ENCODE results near the gene NTNG2.
A peak's percentile ranks its signal among the peaks of the same experiment; 100 is the strongest.

Gene NTNG2

DNA sequence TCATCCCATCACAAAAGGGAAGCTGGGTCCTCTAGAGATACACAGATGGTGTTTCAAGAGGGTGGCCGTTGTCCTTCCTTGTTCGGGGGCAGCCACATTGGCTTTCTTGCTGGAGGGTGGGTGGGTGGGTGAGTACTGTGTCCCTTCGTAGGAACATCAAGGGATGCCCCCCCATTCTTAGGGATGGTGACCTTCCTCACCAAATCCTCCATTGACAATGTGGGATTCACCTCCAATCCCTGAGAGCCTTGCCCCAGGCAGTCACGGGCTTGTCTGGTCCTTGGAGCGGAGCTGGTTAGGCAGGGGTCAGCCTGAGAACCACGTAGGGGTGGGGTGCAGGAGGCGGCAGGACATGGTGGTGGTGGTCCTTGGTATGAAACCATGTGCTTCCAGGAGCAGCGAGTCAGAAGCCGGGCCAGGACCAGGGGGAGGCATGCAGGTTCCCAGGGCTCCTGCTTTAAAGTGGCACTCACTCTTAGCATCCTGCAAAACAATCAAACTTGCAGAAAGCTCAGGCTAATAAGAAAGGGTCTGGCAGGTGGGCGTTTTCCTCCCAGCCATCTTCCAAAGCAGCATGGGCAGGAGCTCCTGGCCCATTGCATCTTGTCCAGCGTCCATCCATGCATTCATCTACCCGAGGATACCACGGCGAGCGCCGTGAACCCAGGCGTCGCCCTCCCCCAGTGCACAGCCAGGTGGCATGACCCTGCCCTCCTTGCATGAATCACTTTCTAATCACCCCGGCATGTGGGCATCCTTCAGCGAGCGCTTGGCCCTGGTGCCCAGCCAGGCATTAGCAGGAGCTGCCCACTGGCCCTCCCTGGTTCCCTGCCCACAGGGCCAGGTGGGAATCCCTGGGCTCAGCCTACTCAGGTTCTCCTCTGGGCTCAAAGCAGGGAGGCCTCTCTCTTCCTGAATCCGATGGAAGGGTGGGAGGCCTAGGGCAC, 76.4 kb downstream of the NTNG2 start:
- DNase-seq (ENCODE audit: low read depth in 1 of 2, low spot score in 1 of 2), result no peak
- in situ Hi-C loops (cut with HindIII; ENCODE audit: low pct_unique_long_range_greater_than_20kb, low sequenced_read_pairs), result no loop called here
- TF ChIP-seq JUND (IDR thresholded peaks at IDR 0.05; ENCODE audit: low read depth), result no peak

DNA sequence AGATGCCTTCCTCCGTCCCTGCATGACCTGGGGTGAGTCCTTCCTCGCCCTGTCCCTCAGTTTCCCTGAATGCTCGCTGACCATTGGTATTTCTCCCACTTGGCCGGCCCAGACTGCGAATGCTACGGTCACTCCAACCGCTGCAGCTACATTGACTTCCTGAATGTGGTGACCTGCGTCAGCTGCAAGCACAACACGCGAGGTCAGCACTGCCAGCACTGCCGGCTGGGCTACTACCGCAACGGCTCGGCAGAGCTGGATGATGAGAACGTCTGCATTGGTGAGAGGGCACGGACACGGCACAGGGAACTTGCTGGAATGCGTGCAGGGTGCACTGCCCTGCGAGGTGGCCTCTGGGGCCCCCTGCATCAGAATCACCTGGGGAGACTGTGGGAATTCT, 77.1 kb downstream of the NTNG2 start:
- TF ChIP-seq JUND (IDR thresholded peaks at IDR 0.05; ENCODE audit: low read depth), result no peak
- in situ Hi-C loops (cut with HindIII; ENCODE audit: low pct_unique_long_range_greater_than_20kb, low sequenced_read_pairs), result no loop called here
- no peak for DNase-seq (ENCODE audit: low read depth in 1 of 2, low spot score in 1 of 2)

DNA sequence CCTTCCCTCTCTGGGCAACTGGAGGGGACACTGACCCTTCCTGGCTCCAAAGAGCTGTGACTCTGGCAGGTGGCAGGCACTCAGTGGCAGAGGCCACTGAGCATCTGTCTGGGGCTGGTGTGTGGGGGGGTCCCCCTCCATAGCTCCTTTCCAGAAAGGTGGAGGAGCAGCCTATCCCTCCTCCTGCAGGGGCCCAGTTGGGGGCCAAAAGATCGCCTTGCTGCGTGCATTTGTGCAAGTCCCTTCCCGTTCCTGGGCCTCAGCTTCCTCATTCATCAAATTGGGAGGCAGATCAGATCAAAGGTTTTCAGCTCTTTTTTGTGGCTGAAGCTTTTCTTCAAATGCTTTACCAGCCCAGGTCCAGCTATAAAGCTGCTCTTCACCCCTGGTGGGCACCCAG, 77.7 kb downstream of the NTNG2 start:
- no peak for DNase-seq (ENCODE audit: low read depth in 1 of 2, low spot score in 1 of 2)
- in situ Hi-C loops (cut with HindIII; ENCODE audit: low pct_unique_long_range_greater_than_20kb, low sequenced_read_pairs), result no loop called here
- no peak for TF ChIP-seq JUND (IDR thresholded peaks at IDR 0.05; ENCODE audit: low read depth)

DNA sequence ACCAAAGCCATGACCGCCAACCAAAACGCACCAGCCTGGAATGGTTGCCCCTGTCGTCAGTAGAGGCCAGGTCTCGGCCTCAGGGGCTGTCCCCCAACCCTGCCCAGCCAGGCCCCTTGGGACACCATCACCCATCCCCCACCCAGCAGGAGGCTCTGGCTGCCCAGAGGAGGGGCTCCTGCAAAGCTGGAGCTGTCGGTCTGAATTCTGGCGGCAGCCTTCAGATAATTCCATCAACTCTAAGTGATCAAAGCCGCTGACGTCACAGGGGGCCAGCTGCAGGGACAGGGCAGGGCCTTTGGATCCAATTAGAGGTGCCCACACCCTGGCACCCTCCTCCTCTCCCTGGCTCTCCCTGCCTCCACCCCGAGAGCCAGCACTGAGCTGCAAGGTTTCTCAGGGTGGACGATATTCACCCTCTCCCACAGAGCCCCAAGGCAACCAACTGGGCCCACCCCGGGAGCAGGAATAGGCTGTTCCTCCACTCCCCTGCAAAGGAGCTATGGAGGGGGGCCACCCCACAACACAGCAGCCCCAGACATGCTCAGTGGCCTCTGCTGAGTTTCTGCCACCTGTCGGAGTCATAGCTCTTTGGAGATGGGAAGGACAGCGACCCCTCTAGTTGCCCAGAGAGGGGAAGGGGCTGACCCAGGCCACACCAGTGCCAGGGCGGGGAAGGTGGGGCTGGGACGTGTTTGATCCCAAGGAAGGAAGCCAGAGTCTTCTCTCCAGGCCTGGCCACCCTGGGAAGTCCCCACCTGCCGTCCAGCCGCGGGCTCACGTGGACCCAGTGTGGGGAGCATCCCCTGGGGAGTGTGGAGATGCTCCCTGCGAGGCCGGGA, 78.4 kb downstream of the NTNG2 start:
- no peak for TF ChIP-seq JUND (IDR thresholded peaks at IDR 0.05; ENCODE audit: low read depth)
- in situ Hi-C loops (cut with HindIII; ENCODE audit: low pct_unique_long_range_greater_than_20kb, low sequenced_read_pairs), result no loop called here
- no peak for DNase-seq (ENCODE audit: low read depth in 1 of 2, low spot score in 1 of 2)

DNA sequence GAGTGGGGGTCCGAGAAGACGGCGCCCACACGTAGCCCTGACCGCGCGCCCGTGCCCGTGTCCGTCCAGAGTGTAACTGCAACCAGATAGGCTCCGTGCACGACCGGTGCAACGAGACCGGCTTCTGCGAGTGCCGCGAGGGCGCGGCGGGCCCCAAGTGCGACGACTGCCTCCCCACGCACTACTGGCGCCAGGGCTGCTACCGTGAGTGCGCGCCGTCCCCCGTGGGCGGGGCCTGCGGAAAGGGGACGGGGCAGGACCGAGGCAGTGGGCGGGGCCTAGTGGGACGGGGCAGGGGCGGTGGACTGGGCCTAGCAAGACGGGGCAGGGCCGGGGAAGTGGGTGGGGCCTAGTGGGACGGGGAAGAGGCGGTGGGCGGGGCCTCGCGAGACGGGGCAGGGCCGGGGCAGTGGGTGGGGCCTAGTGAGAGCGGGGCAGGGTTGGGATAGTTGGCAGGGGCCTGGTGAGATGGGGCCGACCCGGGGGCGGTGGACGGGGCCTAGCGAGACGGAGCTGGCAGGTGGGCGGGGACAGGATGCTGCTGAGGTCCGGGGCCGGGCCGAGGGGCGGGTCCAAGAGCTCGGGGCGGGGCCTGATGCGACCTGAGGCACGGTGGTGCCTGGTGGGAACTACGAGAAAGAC, 79.1 kb downstream of the NTNG2 start:
- in situ Hi-C loops (cut with HindIII; ENCODE audit: low pct_unique_long_range_greater_than_20kb, low sequenced_read_pairs), result no loop called here
- TF ChIP-seq JUND (IDR thresholded peaks at IDR 0.05; ENCODE audit: low read depth), result no peak
- DNase-seq (ENCODE audit: low read depth in 1 of 2, low spot score in 1 of 2), result peak; percentile 98 to 99

DNA sequence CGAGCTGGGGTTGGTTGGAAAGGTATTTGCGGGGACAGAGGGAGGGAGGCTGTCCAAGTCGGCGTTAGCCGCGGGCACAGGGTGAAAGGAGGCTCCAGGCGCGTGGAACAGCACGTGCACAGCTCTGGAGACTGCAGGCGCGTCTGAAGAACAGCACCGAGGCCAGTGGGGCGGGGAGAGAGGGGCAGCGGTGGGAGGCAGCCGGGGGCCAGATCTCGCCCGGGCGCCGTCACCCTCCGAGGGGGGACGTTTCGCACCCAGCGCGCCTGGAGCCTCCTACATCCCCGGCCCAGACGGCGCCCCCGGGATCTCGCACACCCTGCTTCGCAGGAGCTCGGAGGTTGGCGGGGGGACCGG, 79.6 kb downstream of the NTNG2 start:
- in situ Hi-C loops (cut with HindIII; ENCODE audit: low pct_unique_long_range_greater_than_20kb, low sequenced_read_pairs), result no loop called here
- no peak for DNase-seq (ENCODE audit: low read depth in 1 of 2, low spot score in 1 of 2)
- TF ChIP-seq JUND (IDR thresholded peaks at IDR 0.05; ENCODE audit: low read depth), result no peak

DNA sequence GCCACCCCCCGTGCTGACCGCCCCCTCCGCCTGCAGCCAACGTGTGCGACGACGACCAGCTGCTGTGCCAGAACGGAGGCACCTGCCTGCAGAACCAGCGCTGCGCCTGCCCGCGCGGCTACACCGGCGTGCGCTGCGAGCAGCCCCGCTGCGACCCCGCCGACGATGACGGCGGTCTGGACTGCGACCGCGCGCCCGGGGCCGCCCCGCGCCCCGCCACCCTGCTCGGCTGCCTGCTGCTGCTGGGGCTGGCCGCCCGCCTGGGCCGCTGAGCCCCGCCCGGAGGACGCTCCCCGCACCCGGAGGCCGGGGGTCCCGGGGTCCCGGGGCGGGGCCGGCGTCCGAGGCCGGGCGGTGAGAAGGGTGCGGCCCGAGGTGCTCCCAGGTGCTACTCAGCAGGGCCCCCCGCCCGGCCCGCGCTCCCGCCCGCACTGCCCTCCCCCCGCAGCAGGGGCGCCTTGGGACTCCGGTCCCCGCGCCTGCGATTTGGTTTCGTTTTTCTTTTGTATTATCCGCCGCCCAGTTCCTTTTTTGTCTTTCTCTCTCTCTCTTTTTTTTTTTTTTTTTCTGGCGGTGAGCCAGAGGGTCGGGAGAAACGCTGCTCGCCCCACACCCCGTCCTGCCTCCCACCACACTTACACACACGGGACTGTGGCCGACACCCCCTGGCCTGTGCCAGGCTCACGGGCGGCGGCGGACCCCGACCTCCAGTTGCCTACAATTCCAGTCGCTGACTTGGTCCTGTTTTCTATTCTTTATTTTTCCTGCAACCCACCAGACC, 80.2 kb downstream of the NTNG2 start:
- no peak for DNase-seq (ENCODE audit: low read depth in 1 of 2, low spot score in 1 of 2)
- in situ Hi-C loops (cut with HindIII; ENCODE audit: low pct_unique_long_range_greater_than_20kb, low sequenced_read_pairs), result no loop called here
- TF ChIP-seq JUND (IDR thresholded peaks at IDR 0.05; ENCODE audit: low read depth), result no peak

DNA sequence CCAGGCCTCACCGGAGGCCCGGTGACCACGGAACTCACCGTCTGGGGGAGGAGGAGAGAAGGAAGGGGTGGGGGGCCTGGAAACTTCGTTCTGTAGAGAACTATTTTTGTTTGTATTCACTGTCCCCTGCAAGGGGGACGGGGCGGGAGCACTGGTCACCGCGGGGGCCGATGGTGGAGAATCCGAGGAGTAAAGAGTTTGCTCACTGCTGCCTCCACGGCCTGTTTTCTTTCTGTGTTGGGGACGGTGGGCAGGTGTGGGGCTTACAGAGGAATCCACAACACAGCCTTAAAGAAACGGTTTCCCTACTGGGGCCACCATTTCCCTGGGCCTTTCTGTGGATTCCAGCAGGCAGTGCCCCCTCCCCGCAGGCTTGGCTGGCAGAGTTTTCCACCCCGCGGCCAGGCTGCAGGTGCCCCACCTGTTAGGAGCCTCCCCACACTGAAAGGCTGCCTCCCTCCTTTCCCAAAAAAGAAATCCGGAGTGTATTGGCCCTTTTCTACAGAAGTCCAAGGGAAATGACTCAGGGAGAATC, 80.8 kb downstream of the NTNG2 start:
- no peak for DNase-seq (ENCODE audit: low read depth in 1 of 2, low spot score in 1 of 2)
- in situ Hi-C loops (cut with HindIII; ENCODE audit: low pct_unique_long_range_greater_than_20kb, low sequenced_read_pairs), result no loop called here
- no peak for TF ChIP-seq JUND (IDR thresholded peaks at IDR 0.05; ENCODE audit: low read depth)

DNA sequence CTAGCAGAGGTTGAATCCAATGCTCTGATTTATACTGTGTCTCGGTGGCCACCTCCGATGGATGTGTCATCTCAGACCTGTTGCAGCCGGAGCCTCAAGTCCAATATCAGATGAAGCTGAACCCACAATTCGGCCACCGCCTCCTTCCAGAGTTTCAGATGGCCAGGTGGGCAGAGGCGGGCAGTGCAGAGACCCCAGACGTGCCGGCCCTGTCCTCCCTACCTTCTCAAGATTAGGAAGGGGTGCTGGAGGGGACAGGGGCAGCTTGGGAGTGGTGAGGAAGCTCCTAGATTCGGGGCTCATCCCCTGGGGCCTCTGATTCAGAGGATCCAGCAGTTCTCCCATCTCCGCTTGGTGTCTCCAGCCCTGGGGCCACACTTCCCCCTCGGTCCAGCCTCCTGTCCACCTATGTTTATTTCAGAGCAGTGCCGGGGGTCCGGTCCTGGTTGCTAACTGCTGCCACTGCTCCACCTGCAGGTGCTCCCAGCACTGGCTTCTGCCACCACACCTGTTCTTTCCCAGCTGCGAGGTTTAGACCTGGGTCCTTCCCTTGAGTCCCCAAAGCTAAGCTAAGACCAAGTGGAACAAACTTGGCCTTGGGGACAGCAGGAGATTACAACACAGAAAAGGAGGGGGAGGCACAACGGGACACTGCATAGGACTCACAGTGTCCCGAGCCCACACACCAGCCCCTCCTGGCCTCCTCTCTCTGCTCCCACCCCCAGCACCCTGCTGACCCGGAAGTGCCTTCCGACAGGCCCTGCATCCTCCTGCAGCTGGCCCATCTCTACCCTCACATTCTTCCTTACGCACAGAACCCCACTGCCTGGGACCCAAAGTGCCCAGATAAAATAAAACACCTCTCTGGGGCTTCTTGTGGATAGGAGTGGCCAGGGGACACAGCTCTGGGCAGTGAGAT, 81.6 kb downstream of the NTNG2 start:
- in situ Hi-C loops (cut with HindIII; ENCODE audit: low pct_unique_long_range_greater_than_20kb, low sequenced_read_pairs), result no loop called here
- peak in 1 of 2 experiments; percentile 49 for DNase-seq (ENCODE audit: low read depth in 1 of 2, low spot score in 1 of 2)
- no peak for TF ChIP-seq JUND (IDR thresholded peaks at IDR 0.05; ENCODE audit: low read depth)

DNA sequence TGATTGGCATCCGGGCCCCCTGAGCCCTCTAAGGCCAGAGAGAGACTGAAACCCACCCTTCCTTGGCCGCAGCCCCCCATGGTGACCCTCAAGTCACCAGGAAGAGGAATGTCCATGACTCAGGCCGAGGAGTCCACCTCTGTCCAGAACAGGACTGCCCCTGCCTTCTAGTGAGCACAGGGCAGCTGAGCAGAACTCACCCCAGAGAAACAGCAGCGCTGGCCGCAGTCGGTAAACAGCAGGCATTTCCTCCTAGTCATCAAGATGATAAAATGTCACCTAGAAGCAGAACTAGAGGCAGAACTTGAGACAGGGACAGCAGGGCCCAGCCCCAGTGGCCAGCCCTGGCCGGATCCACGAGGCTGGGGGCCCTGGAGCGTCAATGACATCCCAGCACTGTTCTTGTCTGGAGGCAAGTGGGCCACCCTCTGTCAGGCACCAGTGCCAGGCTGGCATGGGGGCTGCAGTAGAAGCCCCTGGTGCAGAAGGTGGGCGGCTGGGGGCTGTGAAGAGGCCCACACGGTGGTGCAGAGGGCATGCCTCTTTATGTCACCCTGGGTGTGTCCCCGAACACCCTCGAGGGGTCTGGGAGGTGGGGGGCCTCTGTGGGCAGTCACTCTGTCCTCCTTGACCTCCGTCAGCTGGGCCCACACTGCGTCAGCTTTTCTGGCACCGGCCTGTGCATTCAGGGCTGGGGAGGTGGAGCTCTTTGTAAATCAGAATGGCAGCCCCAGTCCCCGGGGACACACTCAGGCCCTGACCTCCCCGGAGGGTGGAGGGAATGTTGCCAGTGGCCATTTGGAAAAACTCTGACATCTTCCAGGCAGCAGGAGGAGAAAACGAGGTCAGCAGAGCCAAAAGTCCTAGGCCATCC, 83.0 kb downstream of the NTNG2 start:
- no peak for TF ChIP-seq JUND (IDR thresholded peaks at IDR 0.05; ENCODE audit: low read depth)
- in situ Hi-C loops (cut with HindIII; ENCODE audit: low pct_unique_long_range_greater_than_20kb, low sequenced_read_pairs), result no loop called here
- no peak for DNase-seq (ENCODE audit: low read depth in 1 of 2, low spot score in 1 of 2)
